Testis (tissue), 2 donors: ENCODE measurements around the gene MYLK.

ENCODE experiments used
- CTCF ChIP-seq, 3 experiments: fragments of 450-650 bp in 2 of 3; fragments of 200-600 bp in 1 of 3; sonication (generic) in 1 of 3; IDR thresholded peaks; one replicate each; pipeline ENCODE4 v1.5.1; 2016 to 2019; ENCODE audit warnings: antibody characterized with exemption in 3 of 3, mild to moderate bottlenecking in 2 of 3, moderate library complexity in 1 of 3
- POLR2A ChIP-seq: fragments of 450-650 bp; IDR thresholded peaks from one replicate; pipeline ENCODE4 v1.6.1; 2017; ENCODE audit warnings: antibody characterized with exemption, mild to moderate bottlenecking, moderate library complexity

DNA sequence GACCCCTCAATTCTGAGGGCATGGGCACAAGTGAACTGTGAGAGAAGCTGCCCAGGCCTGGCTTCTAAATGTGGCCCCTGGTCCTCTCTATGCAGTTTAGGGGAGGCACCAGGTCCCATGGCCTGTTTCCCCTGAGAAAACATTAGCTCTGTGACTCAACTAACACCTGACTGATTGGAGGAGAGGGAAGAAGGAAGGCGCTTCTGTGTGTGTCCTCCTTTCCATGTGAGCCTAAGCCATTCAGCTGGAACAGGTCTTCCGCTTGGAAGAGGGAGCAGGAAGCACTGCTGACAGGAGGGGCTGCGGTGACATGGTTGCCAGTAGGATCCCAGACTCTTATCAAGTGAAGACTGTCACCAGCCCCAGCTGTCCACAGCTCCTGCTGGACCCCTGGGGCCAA lies 79.5 kb downstream of the MYLK start:
- TF ChIP-seq CTCF (IDR thresholded peaks at IDR 0.05) (no peak), POLR2A (no peak)
